ENCODE results near the gene STEAP1B. TPM values are rescaled to one million over a fixed set of nuclear protein-coding genes. Genes with fewer than 3 reads are reported as not detected.
A peak's percentile ranks its signal among the peaks of the same experiment; 100 is the strongest.

Gene STEAP1B
- total and polyA plus RNA-seq, 8 donors = not detected

GRCh38 chr7:22470981-22471380 is 29.0 kb downstream of the STEAP1B start:
- no peak for TF ChIP-seq CTCF (IDR thresholded peaks at IDR 0.05)
- Histone ChIP-seq H3K27me3 (no peaks in the 10 kb centered on the region), H3K9me3 (no peaks in the 10 kb centered on the region), H3K4me1 (no peaks in the 10 kb centered on the region), H3K36me3 (no peaks in the 10 kb centered on the region), H3K4me3 (no peak overlapping the region), H3K27ac (no peak overlapping the region)
- intact Hi-C loops (cut with DNase I) = no loop called here
- 80 to 83% methylated on average over 10 of the region's 10 CpGs for WGBS, 2 donors
- ATAC-seq (no peak), FAIRE-seq (no peak), DNase-seq (no peak)

- Histone ChIP-seq H3K4me1 (no peaks in the 10 kb centered on the region), H3K27me3 (no peaks in the 10 kb centered on the region), H3K9me3 (no peaks in the 10 kb centered on the region), H3K27ac (no peak overlapping the region), H3K4me3 (no peak overlapping the region), H3K36me3 (no peaks in the 10 kb centered on the region)
- TF ChIP-seq CTCF (IDR thresholded peaks at IDR 0.05) = no peak
- peak in 1 of 4 donors; percentile 37 for ATAC-seq
- FAIRE-seq = no peak
- 79 to 87% methylated on average over 3 of the region's 3 CpGs for WGBS, 2 donors
- no peak for DNase-seq
- intact Hi-C loops (cut with DNase I) = no loop called here
Observed at GRCh38 chr7:22469371-22470143, 30.4 kb downstream of the STEAP1B start.

GRCh38 chr7:22468609-22469008 is 31.4 kb downstream of the STEAP1B start:
- no peaks in the 10 kb centered on the region for H3K27me3 ChIP-seq
- no peaks in the 10 kb centered on the region for H3K9me3 ChIP-seq
- ATAC-seq = no peak
- WGBS, 2 donors = 85 to 89% methylated on average over 3 of the region's 3 CpGs
- no peak overlapping the region for H3K4me3 ChIP-seq
- no peak for TF ChIP-seq CTCF (IDR thresholded peaks at IDR 0.05)
- H3K4me1 ChIP-seq = no peaks in the 10 kb centered on the region
- no peak for DNase-seq
- H3K27ac ChIP-seq = no peak overlapping the region
- no peaks in the 10 kb centered on the region for H3K36me3 ChIP-seq
- FAIRE-seq = no peak
- intact Hi-C loops (cut with DNase I) = no loop called here

- Histone ChIP-seq H3K36me3 (no peaks in the 10 kb centered on the region), H3K9me3 (no peaks in the 10 kb centered on the region), H3K4me1 (no peaks in the 10 kb centered on the region), H3K4me3 (no peak overlapping the region), H3K27me3 (no peaks in the 10 kb centered on the region), H3K27ac (no peak overlapping the region)
- WGBS, 2 donors = 84 to 88% methylated on average over 4 of the region's 4 CpGs
- intact Hi-C loops (cut with DNase I) = no loop called here
- DNase-seq (no peak), FAIRE-seq (no peak), ATAC-seq (no peak)
- TF ChIP-seq CTCF (IDR thresholded peaks at IDR 0.05) = no peak
Observed at GRCh38 chr7:22464299-22464698, 35.7 kb downstream of the STEAP1B start.

- Histone ChIP-seq H3K36me3 (no peaks in the 10 kb centered on the region), H3K4me1 (no peaks in the 10 kb centered on the region), H3K27me3 (no peaks in the 10 kb centered on the region), H3K4me3 (no peak overlapping the region), H3K27ac (no peak overlapping the region), H3K9me3 (no peaks in the 10 kb centered on the region)
- no peak for FAIRE-seq
- no peak for ATAC-seq
- TF ChIP-seq CTCF (IDR thresholded peaks at IDR 0.05) = no peak
- WGBS, 2 donors = 92 to 94% methylated on average over 5 of the region's 5 CpGs
- intact Hi-C loops (cut with DNase I) = no loop called here
- no peak for DNase-seq
Observed at GRCh38 chr7:22460363-22460988, 39.5 kb downstream of the STEAP1B start.
